OCI-LY7 (cell line): ENCODE data around the gene TEKT4. TPM values are rescaled to one million over a fixed set of nuclear protein-coding genes. Genes with fewer than 3 reads are reported as not detected.

Source experiments
- BruUV-seq: library from RNA; stranded (reverse); fragments of 400-500 nt; replicated peaks from 2 replicates; lab custom pipeline; 2021; lab: Mats Ljungman, UMichigan
- CTCF ChIA-PET: fragments of 300-600 bp; sonication (Branson Sonifier 250); formaldehyde crosslinking; loops from one replicate; lab custom pipeline; 2022; ENCODE audit warnings: antibody characterized with exemption; ENCODE audit not compliant: unreplicated experiment; lab: Charles Lee
- POLR2A ChIA-PET: fragments of 300-600 bp; sonication (Branson Sonifier 250); formaldehyde crosslinking; loops from one replicate; lab custom pipeline; 2022; ENCODE audit warnings: antibody characterized with exemption; lab: Charles Lee
- DNase-seq: peaks from one replicate; pipeline ENCODE4 v3.0.0-alpha.2; 2015; ENCODE audit warnings: low spot score
- H2AFZ ChIP-seq: fragments of 200-600 bp; sonication (generic), shearing (Covaris generic); 2 replicates; pipeline ENCODE4 v1.6.1; 2014; ENCODE audit warnings: mild to moderate bottlenecking, antibody characterized with exemption, low read length, moderate library complexity
- H3K27ac ChIP-seq: fragments of 200-600 bp; sonication (generic); 2 replicates; pipeline ENCODE4 v1.5.1; 2014; ENCODE audit warnings: mixed run types, low read depth, mild to moderate bottlenecking, moderate library complexity, low read length, inconsistent platforms; ENCODE audit not compliant: poor library complexity, severe bottlenecking
- H3K36me3 ChIP-seq: fragments of 200-600 bp; sonication (generic); 2 replicates; pipeline ENCODE4 v1.6.1; 2014; ENCODE audit warnings: mild to moderate bottlenecking, antibody characterized with exemption, low read length, moderate library complexity, mixed read lengths; ENCODE audit not compliant: insufficient read depth
- H3K4me1 ChIP-seq: fragments of 200-600 bp; sonication (generic); 2 replicates; pipeline ENCODE4 v1.5.1; 2014; ENCODE audit warnings: mild to moderate bottlenecking, low read length; ENCODE audit not compliant: insufficient read depth, poor library complexity, severe bottlenecking
- H3K4me2 ChIP-seq: fragments of 200-600 bp; sonication (generic); 2 replicates; pipeline ENCODE4 v1.6.1; 2014; ENCODE audit warnings: mild to moderate bottlenecking, low read length
- H3K4me3 ChIP-seq: fragments of 200-600 bp; sonication (generic); 2 replicates; pipeline ENCODE4 v1.5.1; 2014; ENCODE audit warnings: mild to moderate bottlenecking, low read depth, low read length; ENCODE audit not compliant: poor library complexity, severe bottlenecking
- H3K79me2 ChIP-seq: fragments of 200-600 bp; sonication (generic); 2 replicates; pipeline ENCODE4 v1.6.1; 2016; ENCODE audit warnings: low read depth, mild to moderate bottlenecking, low read length, moderate library complexity, mixed read lengths; ENCODE audit not compliant: insufficient read depth
- H3K9me2 ChIP-seq: fragments of 200-600 bp; sonication (generic); 2 replicates; pipeline ENCODE4 v1.6.1; 2016; ENCODE audit warnings: mild to moderate bottlenecking, low read length, mixed read lengths; ENCODE audit not compliant: insufficient read depth
- H3K9me3 ChIP-seq: fragments of 200-600 bp; sonication (generic); 2 replicates; pipeline ENCODE4 v1.6.1; 2014; ENCODE audit warnings: mild to moderate bottlenecking, mixed run types, low read length, mixed read lengths
- H4K20me1 ChIP-seq: fragments of 200-600 bp; sonication (generic); 2 replicates; pipeline ENCODE4 v1.6.1; 2014; ENCODE audit warnings: mild to moderate bottlenecking, antibody characterized with exemption, low read length, moderate library complexity, mixed read lengths; ENCODE audit not compliant: insufficient read depth
- CTCF ChIP-seq: fragments of 200-600 bp; sonication (generic); conservative IDR thresholded peaks from 2 replicates; pipeline ENCODE4 v1.5.1; 2014; ENCODE audit warnings: mild to moderate bottlenecking, antibody characterized with exemption, low read length, moderate library complexity, mixed read lengths
- EZH2phosphoT487 ChIP-seq: fragments of 200-600 bp; sonication (generic); IDR thresholded peaks from 2 replicates; pipeline ENCODE4 v1.6.1; 2018; ENCODE audit warnings: low read depth, borderline replicate concordance, mild to moderate bottlenecking, mixed run types, antibody characterized with exemption, low read length, moderate library complexity, mixed read lengths
- intact Hi-C: fragments of 100-400 bp; cut with micrococcal nuclease; formaldehyde crosslinking; loops from one replicate; pipeline ENCODE4 v1.10.0; 2022; ENCODE audit not compliant: unreplicated experiment
- total RNA-seq, 2 experiments: library from RNA; depleted of rRNA in 1 of 2; stranded (reverse); fragments of >200 nt in 1 of 2; shearing (Covaris generic) in 1 of 2; gene quantifications; 2 replicates each; pipeline ENCODE4 v1.2.3, GENCODE V29; 2014 to 2022

TEKT4 gene
- total RNA-seq, 2 experiments from 2014 or later: not detected

- Histone ChIP-seq H3K9me2 (no peaks in the 10 kb centered on the region), H3K36me3 (no peaks in the 10 kb centered on the region), H4K20me1 (no peaks in the 10 kb centered on the region), H3K27ac (no peak overlapping the region), H3K4me1 (no peaks in the 10 kb centered on the region), H3K79me2 (no peaks in the 10 kb centered on the region), H2AFZ (no peak overlapping the region), H3K4me2 (no peak overlapping the region), H3K9me3 (no peaks in the 10 kb centered on the region), H3K4me3 (no peak overlapping the region)
- POLR2A ChIA-PET: no interaction called here
- no TSS peak for BruUV-seq
- intact Hi-C loops: no loop called here
- CTCF ChIA-PET: no interaction called here
- TF ChIP-seq EZH2phosphoT487: no peak
- TF ChIP-seq CTCF: no peak
- no peak for DNase-seq
These were observed 923 bp downstream of the TEKT4 start for GRCh38 chr2:94872088-94872618.

GRCh38 chr2:94872676-94873361 is 1.6 kb downstream of the TEKT4 start:
- BruUV-seq: no TSS peak
- Histone ChIP-seq H2AFZ (no peak overlapping the region), H3K4me1 (no peaks in the 10 kb centered on the region), H3K9me2 (no peaks in the 10 kb centered on the region), H3K9me3 (no peaks in the 10 kb centered on the region), H3K36me3 (no peaks in the 10 kb centered on the region), H3K4me2 (no peak overlapping the region), H3K79me2 (no peaks in the 10 kb centered on the region), H4K20me1 (no peaks in the 10 kb centered on the region), H3K27ac (no peak overlapping the region), H3K4me3 (no peak overlapping the region)
- POLR2A ChIA-PET: no interaction called here
- no peak for TF ChIP-seq CTCF
- intact Hi-C loops: no loop called here
- no peak for DNase-seq
- CTCF ChIA-PET: interaction anchor here (0.6 kb wide), 1 partner anchor 80 kb away, joined by 3 read pairs; no protein-coding TSS in a partner anchor
